ENCODE results near the gene USP44. TPM values are rescaled to one million over a fixed set of nuclear protein-coding genes. Genes with fewer than 3 reads are reported as not detected.

The USP44 gene
- total and polyA plus RNA-seq, 2 experiments from 2014 or later, result 235 to 248 TPM

DNA sequence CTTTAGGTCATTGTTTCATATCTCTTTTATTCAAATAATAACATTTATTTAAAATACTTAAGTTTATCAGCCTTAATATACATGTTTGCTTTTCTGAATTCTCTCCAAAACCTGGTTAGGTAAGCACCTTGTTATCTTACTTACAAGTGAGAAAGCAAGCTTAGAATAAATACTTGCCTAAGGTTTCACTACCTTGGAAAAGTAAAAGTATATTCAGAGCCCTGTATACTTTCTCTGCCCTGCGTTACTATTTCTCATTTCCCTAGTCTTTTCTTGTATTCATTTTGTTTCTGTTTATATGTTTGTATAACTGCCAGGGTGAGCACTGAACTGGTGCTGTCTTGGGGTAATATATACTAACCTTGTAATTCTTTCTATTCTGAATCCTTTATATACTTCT, 55.8 kb downstream of the USP44 start:
- TF ChIP-seq, protein P1, sequence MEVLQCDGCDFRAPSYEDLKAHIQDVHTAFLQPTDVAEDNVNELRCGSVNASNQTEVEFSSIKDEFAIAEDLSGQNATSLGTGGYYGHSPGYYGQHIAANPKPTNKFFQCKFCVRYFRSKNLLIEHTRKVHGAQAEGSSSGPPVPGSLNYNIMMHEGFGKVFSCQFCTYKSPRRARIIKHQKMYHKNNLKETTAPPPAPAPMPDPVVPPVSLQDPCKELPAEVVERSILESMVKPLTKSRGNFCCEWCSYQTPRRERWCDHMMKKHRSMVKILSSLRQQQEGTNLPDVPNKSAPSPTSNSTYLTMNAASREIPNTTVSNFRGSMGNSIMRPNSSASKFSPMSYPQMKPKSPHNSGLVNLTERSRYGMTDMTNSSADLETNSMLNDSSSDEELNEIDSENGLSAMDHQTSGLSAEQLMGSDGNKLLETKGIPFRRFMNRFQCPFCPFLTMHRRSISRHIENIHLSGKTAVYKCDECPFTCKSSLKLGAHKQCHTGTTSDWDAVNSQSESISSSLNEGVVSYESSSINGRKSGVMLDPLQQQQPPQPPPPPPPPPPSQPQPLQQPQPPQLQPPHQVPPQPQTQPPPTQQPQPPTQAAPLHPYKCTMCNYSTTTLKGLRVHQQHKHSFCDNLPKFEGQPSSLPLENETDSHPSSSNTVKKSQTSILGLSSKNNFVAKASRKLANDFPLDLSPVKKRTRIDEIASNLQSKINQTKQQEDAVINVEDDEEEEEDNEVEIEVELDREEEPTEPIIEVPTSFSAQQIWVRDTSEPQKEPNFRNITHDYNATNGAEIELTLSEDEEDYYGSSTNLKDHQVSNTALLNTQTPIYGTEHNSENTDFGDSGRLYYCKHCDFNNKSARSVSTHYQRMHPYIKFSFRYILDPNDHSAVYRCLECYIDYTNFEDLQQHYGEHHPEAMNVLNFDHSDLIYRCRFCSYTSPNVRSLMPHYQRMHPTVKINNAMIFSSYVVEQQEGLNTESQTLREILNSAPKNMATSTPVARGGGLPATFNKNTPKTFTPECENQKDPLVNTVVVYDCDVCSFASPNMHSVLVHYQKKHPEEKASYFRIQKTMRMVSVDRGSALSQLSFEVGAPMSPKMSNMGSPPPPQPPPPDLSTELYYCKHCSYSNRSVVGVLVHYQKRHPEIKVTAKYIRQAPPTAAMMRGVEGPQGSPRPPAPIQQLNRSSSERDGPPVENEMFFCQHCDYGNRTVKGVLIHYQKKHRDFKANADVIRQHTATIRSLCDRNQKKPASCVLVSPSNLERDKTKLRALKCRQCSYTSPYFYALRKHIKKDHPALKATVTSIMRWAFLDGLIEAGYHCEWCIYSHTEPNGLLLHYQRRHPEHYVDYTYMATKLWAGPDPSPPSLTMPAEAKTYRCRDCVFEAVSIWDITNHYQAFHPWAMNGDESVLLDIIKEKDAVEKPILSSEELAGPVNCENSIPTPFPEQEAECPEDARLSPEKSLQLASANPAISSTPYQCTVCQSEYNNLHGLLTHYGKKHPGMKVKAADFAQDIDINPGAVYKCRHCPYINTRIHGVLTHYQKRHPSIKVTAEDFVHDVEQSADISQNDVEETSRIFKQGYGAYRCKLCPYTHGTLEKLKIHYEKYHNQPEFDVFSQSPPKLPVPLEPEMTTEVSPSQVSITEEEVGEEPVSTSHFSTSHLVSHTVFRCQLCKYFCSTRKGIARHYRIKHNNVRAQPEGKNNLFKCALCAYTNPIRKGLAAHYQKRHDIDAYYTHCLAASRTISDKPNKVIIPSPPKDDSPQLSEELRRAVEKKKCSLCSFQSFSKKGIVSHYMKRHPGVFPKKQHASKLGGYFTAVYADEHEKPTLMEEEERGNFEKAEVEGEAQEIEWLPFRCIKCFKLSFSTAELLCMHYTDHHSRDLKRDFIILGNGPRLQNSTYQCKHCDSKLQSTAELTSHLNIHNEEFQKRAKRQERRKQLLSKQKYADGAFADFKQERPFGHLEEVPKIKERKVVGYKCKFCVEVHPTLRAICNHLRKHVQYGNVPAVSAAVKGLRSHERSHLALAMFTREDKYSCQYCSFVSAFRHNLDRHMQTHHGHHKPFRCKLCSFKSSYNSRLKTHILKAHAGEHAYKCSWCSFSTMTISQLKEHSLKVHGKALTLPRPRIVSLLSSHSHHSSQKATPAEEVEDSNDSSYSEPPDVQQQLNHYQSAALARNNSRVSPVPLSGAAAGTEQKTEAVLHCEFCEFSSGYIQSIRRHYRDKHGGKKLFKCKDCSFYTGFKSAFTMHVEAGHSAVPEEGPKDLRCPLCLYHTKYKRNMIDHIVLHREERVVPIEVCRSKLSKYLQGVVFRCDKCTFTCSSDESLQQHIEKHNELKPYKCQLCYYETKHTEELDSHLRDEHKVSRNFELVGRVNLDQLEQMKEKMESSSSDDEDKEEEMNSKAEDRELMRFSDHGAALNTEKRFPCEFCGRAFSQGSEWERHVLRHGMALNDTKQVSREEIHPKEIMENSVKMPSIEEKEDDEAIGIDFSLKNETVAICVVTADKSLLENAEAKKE (CRISPR knock-in tag; IDR thresholded peaks at IDR 0.05), result no peak
- TF ChIP-seq STAT1 (IDR thresholded peaks at IDR 0.05; ENCODE audit: unreplicated experiment) (no peak), REST (IDR thresholded peaks at IDR 0.05; ENCODE audit: unreplicated experiment) (no peak), NANOG (IDR thresholded peaks at IDR 0.05; ENCODE audit: borderline replicate concordance) (no peak), ZNF114 (CRISPR knock-in tag; IDR thresholded peaks at IDR 0.05) (no peak), POLR2AphosphoS5 (IDR thresholded peaks at IDR 0.05; ENCODE audit: low read depth) (no peak), ETS1 (IDR thresholded peaks at IDR 0.05) (no peak), EZH2phosphoT487 (IDR thresholded peaks at IDR 0.05; ENCODE audit: unreplicated experiment) (no peak), CTCF (conservative IDR thresholded peaks at IDR 0.05; ENCODE audit: low read depth in 2 of 2) (no peak), CREB1 (CRISPR knock-in tag; IDR thresholded peaks at IDR 0.05; ENCODE audit: low read depth) (no peak), JUNB (IDR thresholded peaks at IDR 0.05; ENCODE audit: unreplicated experiment) (no peak), EZH2 (IDR thresholded peaks at IDR 0.05; ENCODE audit: low read depth, unreplicated experiment) (no peak), ZNF331 (CRISPR knock-in tag; IDR thresholded peaks at IDR 0.05; ENCODE audit: low read depth) (no peak)
- no peak overlapping the region for H3K4me3 Mint-ChIP-seq
- peaks cover 71% of the 10 kb centered on the region for H3K36me3 Mint-ChIP-seq (ENCODE audit: low read depth)

More for the DNA sequence above, 55.8 kb downstream of the USP44 start:
- Histone ChIP-seq H3K9me2 (ENCODE audit: insufficient read depth) (no peaks in the 10 kb centered on the region), H3F3A (replicated peaks; ENCODE audit: low read depth) (no peaks in the 10 kb centered on the region), H4K20me1 (replicated peaks; ENCODE audit: insufficient read depth) (peaks cover 5% of the 10 kb centered on the region), H3K4me2 (no peak overlapping the region), H3K4me3 (no peak overlapping the region), H3K4me1 (ENCODE audit: insufficient read depth) (no peaks in the 10 kb centered on the region), H3K27me3 (ENCODE audit: insufficient read depth) (no peaks in the 10 kb centered on the region), H3K79me2 (replicated peaks; ENCODE audit: insufficient read depth) (peaks cover 47% of the 10 kb centered on the region), H3K36me3 (ENCODE audit: insufficient read depth) (peaks cover 54% of the 10 kb centered on the region), H3K27ac (ENCODE audit: low read depth) (no peak overlapping the region), H2AFZ (no peak overlapping the region)
- Mint-ChIP-seq H3K27me3 (ENCODE audit: insufficient read depth, low read depth, poor library complexity) (peaks cover 2% of the 10 kb centered on the region), H3K4me1 (no peaks in the 10 kb centered on the region), H3K27ac (no peak overlapping the region), H3K9me3 (no peaks in the 10 kb centered on the region)
- DNase-seq (ENCODE audit: low spot score) (no peak), ATAC-seq (no peak)

Measured in GM23338 (cell line).